HL-60 (cell line): ENCODE results near the gene ZMYM3.

Experiments
- POLR2AphosphoS5 ChIP-seq: IDR thresholded peaks from 2 replicates; pipeline ENCODE4 v1.6.1; 2012; ENCODE audit warnings: low read depth
- TF ChIP-seq, protein P1 (sequence below): IDR thresholded peaks from one replicate; pipeline ENCODE4 v1.5.1; 2011; ENCODE audit warnings: low read length, control low read depth, inconsistent platforms; ENCODE audit not compliant: insufficient read depth

DNA sequence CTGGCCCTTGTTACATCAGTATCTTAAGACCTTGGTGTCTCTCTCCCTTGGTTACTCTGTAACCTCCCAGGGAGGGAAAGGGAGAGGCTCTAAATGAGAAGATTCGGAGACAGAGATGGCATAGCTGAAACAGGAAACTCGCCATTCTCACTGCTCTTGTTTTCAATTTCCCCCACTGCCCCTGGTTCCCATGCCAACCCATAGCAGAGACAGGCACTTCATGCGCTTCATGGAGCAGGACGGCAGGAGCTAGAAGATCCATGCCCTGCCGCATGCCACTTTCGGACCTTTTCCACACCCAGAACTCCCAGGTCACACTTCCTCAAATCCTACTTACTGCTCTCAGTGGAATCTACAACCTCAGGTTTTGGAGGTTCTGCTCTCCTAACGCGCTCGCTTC is 3.1 kb downstream of the ZMYM3 start:
- TF ChIP-seq, protein P1, sequence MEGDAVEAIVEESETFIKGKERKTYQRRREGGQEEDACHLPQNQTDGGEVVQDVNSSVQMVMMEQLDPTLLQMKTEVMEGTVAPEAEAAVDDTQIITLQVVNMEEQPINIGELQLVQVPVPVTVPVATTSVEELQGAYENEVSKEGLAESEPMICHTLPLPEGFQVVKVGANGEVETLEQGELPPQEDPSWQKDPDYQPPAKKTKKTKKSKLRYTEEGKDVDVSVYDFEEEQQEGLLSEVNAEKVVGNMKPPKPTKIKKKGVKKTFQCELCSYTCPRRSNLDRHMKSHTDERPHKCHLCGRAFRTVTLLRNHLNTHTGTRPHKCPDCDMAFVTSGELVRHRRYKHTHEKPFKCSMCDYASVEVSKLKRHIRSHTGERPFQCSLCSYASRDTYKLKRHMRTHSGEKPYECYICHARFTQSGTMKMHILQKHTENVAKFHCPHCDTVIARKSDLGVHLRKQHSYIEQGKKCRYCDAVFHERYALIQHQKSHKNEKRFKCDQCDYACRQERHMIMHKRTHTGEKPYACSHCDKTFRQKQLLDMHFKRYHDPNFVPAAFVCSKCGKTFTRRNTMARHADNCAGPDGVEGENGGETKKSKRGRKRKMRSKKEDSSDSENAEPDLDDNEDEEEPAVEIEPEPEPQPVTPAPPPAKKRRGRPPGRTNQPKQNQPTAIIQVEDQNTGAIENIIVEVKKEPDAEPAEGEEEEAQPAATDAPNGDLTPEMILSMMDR = no peak
- TF ChIP-seq POLR2AphosphoS5 = no peak
